AG20443 (cell line): ENCODE data around the gene DOCK1.

Source experiments
- DNase-seq: peaks from one replicate; pipeline ENCODE4 v3.0.0; 2012; ENCODE audit warnings: low spot score, mixed read lengths

Gene DOCK1

GRCh38 chr10:127012071-127012768 is 107.0 kb downstream of the DOCK1 start:
- no peak for DNase-seq

DNA sequence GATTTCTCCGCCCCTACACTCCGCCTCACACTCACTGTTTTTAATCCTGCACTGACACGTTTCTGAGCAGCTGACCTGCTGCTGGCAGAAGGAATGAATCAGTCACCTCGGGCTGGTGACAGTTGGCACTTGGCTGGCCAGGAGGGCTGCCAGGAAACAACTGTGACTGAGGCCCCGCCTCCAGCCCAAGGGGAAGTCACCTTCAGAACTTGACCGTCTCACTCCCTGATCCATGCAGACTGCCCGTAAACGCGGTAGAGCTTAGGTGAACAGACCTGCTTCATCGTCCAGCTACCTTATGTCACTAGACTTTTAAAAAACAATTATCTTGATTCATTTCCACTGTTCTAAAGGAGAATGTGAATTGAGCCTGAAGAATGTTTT is 107.5 kb downstream of the DOCK1 start:
- peak; percentile 39 for DNase-seq

DNA sequence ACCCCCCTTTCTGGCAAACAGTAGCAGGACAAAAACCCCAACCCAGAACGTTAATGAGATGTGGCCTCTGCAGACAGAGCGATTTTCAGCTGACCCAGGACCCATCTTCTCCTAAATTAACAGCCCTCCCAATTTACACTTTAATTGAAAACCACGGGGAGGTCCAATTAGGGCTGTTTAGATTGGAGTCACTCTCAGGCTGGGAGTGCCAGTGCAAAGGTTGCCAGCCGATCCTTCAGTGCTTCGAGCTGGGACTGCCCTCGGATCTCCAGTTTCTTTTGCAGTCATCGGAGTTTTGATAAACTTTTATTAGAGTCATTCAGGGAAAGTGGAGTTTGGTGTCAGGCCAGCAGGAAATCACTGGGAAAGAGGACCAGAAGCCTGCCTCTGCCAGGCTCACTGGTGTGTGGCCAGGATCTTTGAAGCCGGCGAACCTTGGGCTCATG is 108.0 kb downstream of the DOCK1 start:
- no peak for DNase-seq

GRCh38 chr10:127013691-127014473 is 108.7 kb downstream of the DOCK1 start:
- no peak for DNase-seq

DNA sequence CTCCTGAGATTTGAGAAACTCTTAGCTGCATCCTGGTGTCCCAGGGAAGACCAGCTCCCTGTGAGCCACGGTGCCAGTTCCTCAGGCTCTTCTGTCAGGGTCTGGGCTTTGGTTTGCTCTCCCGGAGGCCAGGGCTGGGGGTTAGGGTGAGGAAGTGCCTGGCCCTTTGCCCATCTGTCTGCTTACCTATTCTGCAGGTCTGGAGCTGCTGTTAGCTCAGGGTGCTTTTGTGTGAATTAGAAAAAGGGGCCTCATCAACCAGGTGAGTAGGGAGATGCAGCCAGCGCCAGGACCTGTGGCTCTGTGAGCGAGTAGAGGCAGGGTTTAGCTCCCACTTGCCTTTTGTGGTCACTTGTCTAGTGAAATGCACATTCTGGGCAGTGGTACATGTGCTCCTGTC is 109.4 kb downstream of the DOCK1 start:
- no peak for DNase-seq

DNA sequence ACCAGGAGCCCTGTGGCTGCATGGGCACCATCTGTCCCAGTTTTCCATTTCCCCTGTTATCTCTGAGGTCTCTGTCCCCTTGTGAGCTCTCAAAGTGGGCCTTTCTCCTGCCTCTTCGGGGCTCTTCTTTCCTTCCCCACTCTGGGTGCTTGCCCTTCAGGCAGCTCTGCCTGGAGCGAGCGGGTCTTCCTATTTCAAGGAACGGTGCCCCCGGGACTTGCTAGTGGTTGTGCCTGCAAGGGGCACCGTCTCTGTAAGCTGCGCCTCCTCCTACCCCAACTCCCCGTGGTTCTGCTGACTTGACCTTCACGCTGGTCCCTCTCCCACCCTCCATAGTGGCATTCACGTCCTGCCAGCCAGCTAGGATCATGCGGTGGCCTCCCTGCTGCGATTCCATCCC is 110.1 kb downstream of the DOCK1 start:
- no peak for DNase-seq

DNA sequence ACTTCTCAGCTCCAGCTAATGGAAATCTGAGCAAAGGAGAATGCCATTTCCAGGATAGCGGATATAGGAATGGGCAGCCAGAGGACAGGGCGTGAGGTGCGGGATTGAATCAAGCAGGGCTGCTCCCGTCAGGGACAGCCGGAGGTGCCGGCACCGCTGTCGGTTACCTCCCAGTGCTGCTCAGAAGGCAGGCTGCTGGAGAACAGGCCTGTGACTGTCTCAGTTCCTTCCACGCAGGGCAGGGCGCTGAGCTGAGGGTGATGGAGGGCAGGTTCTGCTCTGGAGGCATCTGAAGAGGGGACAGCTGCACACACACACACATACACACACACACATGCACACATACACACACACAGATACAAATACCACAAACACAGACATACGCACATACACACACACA is 111.1 kb downstream of the DOCK1 start:
- no peak for DNase-seq

DNA sequence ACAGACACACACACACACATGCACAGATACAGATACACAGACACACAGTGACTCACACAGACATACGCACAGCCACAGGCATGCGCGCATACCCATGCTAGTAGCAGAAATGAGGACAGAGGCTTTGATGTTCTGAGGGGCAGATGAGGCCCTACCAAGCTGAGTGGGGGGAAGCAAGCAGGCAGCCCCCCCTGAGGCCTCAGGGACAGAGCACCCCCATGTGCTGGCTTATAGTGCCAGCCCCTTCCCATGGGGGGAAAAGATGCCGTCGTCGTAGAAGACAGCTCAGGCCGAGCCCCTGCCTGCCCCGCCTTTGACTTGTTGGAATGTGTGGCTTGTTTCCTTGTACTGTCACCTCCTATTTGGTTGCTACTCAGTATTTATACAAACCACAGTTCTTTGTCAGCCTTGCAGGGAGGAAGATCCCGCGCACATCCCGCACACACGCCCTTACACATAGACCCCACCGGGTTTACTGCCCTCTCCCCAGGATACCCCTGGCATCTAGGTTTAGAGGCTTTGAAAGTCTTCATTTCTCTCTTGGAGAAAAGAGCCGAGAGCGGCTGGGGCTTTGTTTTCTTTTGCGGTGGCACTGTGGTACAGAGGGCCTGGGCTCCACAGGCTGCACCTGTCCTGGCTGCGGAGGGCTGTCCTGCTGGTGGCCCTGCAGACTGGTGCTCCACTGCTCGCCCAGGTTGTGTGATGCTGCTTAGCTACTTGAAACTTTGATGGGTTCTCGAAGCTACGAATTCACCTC is 112.5 kb downstream of the DOCK1 start:
- DNase-seq, result no peak

DNA sequence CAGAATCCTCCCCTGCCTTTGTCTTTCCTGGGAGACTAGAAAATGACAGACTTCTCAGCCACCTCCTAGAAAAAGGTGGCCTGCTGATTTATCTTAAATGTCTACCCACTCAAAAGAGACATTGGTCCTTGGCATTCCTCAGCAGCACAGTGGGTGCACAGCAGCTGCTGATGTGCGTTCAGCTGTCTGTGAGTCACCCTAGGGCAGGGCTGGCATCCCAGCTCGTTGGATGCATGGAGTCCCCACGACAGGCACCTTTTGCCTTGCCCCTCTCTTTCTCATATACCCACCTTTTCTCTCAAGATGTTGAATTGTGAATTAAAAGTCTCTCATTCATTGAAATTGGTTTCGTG is 113.0 kb downstream of the DOCK1 start:
- no peak for DNase-seq

DNA sequence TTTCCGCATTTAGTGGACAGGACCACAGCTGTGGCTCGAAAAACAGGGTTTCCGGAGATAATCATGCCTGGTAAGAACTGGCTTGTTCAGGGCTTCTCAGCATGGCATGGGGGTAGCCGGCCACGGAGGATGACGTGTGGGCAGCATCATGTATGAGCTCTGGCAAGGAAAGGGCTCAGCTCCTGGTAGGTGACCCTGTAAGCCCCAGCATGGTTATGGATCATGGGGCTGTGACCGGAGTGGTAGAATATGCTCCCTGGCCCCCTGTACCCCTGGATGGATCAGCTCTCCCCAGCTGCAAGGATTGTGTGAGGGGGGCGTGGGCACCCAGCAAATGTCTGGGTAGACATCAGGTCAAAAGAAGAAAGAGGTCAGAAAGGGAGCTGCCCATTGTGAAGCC is 113.5 kb downstream of the DOCK1 start:
- no peak for DNase-seq

GRCh38 chr10:127020260-127020659 is 115.0 kb downstream of the DOCK1 start:
- DNase-seq, result no peak

DNA sequence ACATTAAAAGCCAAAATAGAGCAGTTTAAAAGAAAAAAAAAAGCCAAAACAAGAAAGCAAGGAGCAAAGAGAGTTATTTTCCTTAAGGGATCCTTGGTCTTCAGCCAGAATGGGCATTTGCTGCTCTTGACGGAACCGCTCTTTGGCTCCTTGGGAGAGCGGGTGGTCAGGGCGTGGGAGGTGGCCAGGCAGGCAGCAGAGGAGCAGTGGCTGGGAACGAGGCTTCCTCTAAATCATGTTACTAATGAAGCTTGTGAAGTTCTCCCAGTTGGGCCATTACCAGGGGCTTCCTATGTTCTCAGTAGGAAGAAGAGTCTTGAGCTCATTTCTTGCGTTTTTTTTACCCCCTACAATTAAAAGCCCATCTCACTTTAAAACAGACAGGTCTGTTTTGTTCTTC is 116.6 kb downstream of the DOCK1 start:
- DNase-seq, result no peak

DNA sequence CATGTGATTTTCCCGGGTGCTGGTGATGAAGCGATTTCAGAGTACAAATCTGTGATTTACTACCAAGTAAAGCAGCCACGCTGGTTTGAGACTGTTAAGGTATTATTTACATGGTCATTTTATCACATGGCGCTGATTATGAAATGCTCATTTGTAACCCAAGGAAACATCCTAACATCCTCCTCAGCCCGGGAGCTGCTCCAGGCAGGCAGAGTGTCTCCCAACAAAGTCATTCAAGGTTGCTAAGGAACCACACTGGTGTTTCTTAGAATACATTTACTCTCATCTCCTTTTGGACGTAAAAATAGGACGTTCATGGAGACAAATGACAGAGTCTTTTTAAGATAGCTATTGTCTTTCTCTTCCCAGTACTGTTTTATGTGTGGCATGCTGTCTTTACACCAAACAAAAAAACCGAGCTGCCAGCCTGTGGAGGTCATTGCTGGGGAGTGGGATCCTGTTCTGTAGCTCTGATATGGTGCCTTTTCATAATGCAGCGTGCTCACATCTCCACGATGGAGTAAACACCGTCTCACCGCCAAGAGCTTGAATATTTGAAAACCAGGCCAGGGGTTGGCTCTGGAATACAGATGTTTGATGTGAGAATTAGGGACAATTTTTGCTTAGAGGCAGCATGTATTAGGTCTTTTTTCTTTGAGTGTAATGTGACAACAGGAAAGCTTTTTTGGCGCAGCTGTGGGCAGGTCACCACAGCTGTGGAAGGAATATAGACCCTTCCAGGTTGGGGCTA is 119.6 kb downstream of the DOCK1 start:
- DNase-seq, result peak; percentile 45

DNA sequence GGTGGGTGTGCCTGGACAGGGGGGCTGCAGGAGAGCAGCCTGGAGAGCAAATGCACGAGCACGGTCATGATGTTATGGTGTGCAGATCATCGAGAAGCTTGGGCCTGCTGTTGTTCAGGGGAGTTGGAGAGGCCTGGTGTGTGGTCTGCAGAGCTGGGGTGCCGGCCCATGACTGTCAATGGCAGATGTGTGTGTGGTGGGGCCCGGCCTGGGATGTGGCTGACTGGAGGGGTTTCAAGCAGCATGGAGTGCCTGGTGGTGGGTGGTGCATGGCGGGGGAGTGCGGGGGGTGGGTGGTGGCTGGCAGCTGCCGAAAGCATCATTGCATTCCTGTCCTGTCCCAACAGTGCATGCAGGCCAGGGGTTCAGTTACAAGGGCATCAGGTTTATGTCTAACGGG is 122.6 kb downstream of the DOCK1 start:
- no peak for DNase-seq

DNA sequence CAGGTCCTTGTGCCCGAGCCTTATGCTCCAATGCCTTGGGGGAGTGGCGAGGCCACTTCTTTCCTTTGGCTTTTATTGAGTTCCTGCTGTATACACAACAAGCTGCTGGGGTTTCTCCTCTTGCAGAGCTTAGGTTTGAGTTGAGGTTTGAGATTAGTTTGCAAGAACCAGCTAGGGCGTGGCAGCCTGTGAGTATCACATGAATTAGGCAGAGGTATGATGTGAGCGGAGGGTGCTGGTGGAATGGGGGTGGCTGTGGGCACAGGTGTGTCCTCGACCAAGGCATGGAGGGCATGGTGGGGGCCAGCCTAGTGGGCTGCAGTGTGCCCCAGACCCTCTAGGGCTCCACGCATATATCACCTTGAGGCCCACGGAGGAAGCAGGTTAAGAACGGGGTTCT is 123.3 kb downstream of the DOCK1 start:
- no peak for DNase-seq

GRCh38 chr10:127029061-127029460 is 123.8 kb downstream of the DOCK1 start:
- no peak for DNase-seq

GRCh38 chr10:127033216-127034033 is 128.2 kb downstream of the DOCK1 start:
- peak; percentile 1 for DNase-seq

DNA sequence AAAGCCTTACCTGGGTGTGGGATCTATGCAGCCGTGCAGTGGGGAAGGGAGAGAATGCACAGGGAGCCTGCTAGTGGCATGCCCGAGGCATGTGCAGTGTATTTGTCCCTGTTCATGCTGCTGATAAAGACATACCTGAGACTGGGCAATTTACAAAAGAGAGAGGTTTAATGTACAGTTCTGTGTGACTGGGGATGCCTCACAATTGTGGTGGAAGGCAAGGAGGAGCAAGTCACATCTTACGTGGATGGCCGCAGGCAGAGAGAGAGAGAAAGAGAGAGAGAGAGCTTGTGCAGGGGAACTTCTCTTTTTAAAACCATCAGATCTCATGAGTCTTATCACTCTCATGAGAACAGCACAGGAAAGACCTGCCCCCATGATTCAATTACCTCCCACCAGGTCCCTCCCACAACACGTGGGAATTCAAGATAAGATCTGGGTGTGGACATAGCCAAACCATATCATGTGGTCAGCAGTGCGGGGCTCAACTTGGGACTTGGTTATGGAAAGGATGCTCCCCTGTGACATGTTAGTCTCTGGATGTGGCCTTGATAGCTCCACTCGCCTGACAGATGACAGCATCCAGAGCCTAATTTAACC is 128.9 kb downstream of the DOCK1 start:
- DNase-seq, result peak; percentile 6

DNA sequence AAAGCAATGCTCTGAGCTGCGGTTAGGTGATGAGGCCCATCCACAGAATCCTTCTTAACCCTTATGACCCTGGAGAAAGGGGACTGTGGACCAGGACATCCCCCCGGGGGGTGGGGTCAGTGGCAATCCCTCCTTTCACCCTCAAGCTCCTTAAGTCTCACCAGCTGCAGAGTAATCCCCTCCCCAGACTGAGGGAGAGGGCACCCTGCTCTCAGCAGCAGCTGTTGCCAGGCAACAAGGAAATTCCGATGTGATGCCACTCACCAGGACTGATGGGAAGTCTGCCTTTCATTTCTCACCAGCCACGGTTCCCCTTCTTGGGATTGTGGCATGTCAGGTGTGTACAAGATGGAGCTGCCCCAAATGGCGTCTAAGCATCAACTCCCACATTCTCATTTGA is 129.6 kb downstream of the DOCK1 start:
- peak; percentile 2 for DNase-seq

DNA sequence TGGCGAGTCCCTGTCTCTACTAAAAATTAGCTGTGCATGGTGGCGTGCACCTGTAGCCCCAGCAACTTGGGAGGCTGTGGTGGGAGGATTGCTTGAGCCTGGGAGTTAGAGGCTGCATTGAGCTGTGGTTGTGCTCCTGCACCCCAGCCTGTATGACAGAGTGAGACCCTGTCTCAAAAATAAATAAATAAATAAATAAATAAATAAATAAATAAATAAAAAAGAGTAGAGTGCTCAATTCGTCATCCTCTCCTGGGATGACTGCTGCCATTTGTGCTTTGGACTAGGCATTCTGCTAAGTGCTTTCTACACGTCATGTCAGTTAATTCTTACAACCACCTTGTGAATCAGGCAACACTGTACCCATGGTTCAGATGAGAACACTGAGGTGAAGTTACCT is 130.6 kb downstream of the DOCK1 start:
- peak; percentile 4 for DNase-seq

DNA sequence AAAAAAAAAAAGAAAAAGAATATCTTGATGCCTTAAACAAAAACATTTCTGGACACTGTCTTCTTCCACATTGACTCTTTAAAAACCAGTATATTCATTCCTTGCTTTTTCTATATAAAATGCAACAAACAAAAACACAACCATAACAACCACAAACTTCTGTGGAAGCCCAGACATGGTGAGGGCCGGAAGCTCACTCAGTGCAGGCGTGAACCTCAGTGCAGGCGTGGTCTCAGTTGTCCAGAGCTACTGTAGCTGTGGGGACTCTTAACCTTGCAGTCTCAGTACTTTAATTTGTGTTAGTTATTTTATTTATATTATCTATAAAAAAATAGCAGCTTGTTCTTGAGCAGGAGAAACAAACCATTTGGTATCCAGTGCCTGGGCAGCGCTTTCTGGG is 131.8 kb downstream of the DOCK1 start:
- no peak for DNase-seq
